Heart left ventricle (tissue), 16 donors: ENCODE data around the gene TMEM259. TPM values are rescaled to one million over a fixed set of nuclear protein-coding genes. Genes with fewer than 3 reads are reported as not detected.
A peak's percentile ranks its signal among the peaks of the same experiment; 100 is the strongest.

Experiments used
- ATAC-seq, 4 donors: fragments of 200-7000 bp; cut with Tn5 transposase; one replicate each; pipeline ENCODE4 v1.9.1; 2020 to 2022; ENCODE audit warnings: moderate library complexity in 4 of 4, mild to moderate bottlenecking in 3 of 4, moderate number of reproducible peaks in 1 of 4
- DNase-seq, 5 donors: peaks; one replicate each; pipeline ENCODE4 v3.0.0-alpha.2; 2020
- H3K27ac ChIP-seq, 12 donors: fragments of 200-600 bp; sonication (generic) in 4 of 12; one replicate each; pipeline versions ENCODE4 v1.5.0 to v1.8.0; 2016 to 2022; ENCODE audit warnings: mild to moderate bottlenecking in 2 of 12
- H3K27me3 ChIP-seq, 9 donors: fragments of 200-600 bp; sonication (generic) in 2 of 9; one replicate each; pipeline versions ENCODE4 v1.5.1 to v1.8.0; 2016 to 2022; ENCODE audit warnings: mild to moderate bottlenecking in 3 of 9
- H3K36me3 ChIP-seq, 9 donors: fragments of 200-600 bp; sonication (generic) in 2 of 9; one replicate each; pipeline versions ENCODE4 v1.5.0 to v1.8.0; 2018 to 2022; ENCODE audit warnings: mild to moderate bottlenecking in 2 of 9
- H3K4me1 ChIP-seq, 12 donors: fragments of 200-600 bp; sonication (generic) in 4 of 12; one replicate each; pipeline versions ENCODE4 v1.5.0 to v1.8.0; 2016 to 2022; ENCODE audit warnings: mild to moderate bottlenecking in 3 of 12
- H3K4me3 ChIP-seq, 12 donors: fragments of 200-600 bp; sonication (generic) in 4 of 12; one replicate each; pipeline versions ENCODE4 v1.5.0 to v1.8.0; 2017 to 2022; ENCODE audit warnings: mild to moderate bottlenecking in 9 of 12, moderate library complexity in 4 of 12
- H3K9me3 ChIP-seq, 12 donors: fragments of 200-600 bp; sonication (generic) in 4 of 12; one replicate each; pipeline versions ENCODE4 v1.5.0 to v1.8.0; 2016 to 2022; ENCODE audit warnings: mild to moderate bottlenecking in 1 of 12
- CTCF ChIP-seq, 12 donors: fragments of 200-600 bp; sonication (generic) in 4 of 12; IDR thresholded peaks; one replicate each; pipeline versions ENCODE4 v1.5.0 to v1.8.0; 2018 to 2022; ENCODE audit warnings: antibody characterized with exemption in 12 of 12, mild to moderate bottlenecking in 5 of 12
- POLR2A ChIP-seq, 2 donors: fragments of 450-650 bp; IDR thresholded peaks; one replicate each; pipeline ENCODE4 v1.6.1; 2017; ENCODE audit warnings: antibody characterized with exemption in 2 of 2, mild to moderate bottlenecking in 2 of 2, moderate library complexity in 2 of 2
- WGBS, 4 donors: extraction: QIAGEN DNeasy Blood & Tissue Kit in 2 of 4; methylation state at CpG; one replicate each; pipeline versions ENCODE4 v1.1.5 to v1.1.7; 2013 to 2018; 5-methylcytosine and 5-hydroxymethylcytosine counted together
- intact Hi-C, 10 donors: fragments of 100-400 bp; cut with DNase I; formaldehyde crosslinking; loops; one replicate each; pipeline versions ENCODE4 v1.11.1 to v1.14.2; 2022
- polyA plus RNA-seq, 2 donors: library from polyadenylated mRNA; stranded (reverse); fragments of 200-250 nt; gene quantifications; one replicate each; pipeline ENCODE4 v1.2.3, GENCODE V29; 2013
- total RNA-seq, 9 donors: library from RNA; depleted of rRNA in 2 of 9; stranded (reverse); fragments of >200 nt in 2 of 9; fragmentation: NEBNext Ultra II Directional in 3 of 9; extraction: Animal tissue kit (Norgen Biotek cat#: 25700) in 3 of 9; gene quantifications; one replicate each; pipeline versions ENCODE4 v1.1.0 to v1.2.4, GENCODE V29; 2016 to 2023
- donor health status: ischemic (EF 13 %, LVEDD 7.1; RV severe dilation, severe dysfunction).
- donor health status: healthy with polysubstance abuse.
- donor health status: DM: no; HTN: yes; CAD: no.
- donor health status: DM: no; HTN: no; CAD: no.
- donor health status: ischemic (EF 25% LVEDD 6.9; RV normal size, moderate dysfunction).
- donor health status: ischemic (EF 25% LVEDD 5.7; RV mildly dilated, moderate dysfunction).
- donor health status: healthy.
- donor health status: DM: yes; HTN: yes; CAD: no.
- donor health status: ischemic (EF 35%, LVEDD 5.7; RV mildly dilated, moderate dysfunction).
- donor health status: nonischemic (EF 11% LVEDD 7.7; RV severe dilation, severe dysfunction).
- donor health status: DM: yes; HTN: yes; CAD: no.
- donor health status: PGD.
- donor health status: ischemic (EF 29% LVEDD 5.4; RV normal size, mild dysfunction).
- donor health status: nonischemic (EF 23%, LVEDD 6.1; RV moderate dilation, normal function).

Gene TMEM259
- total and polyA plus RNA-seq, 11 donors = 95.1 to 189 (median 113) TPM

- ATAC-seq (no peak), DNase-seq (no peak)
- 92 to 95% (median 94%) methylated on average over 22 to 23 of the region's 23 CpGs for WGBS, 4 donors
- intact Hi-C loops = no loop called here
- H3K36me3 ChIP-seq = peaks cover 0 to 70% (median 19%) of the 10 kb centered on the region in 9 donors
- H3K27ac ChIP-seq = no peak overlapping the region
- H3K27me3 ChIP-seq = peaks cover 0 to 11% (median 3%) of the 10 kb centered on the region in 9 donors
- H3K4me3 ChIP-seq = no peak overlapping the region
- TF ChIP-seq POLR2A (IDR thresholded peaks at IDR 0.05) (no peak), CTCF (IDR thresholded peaks at IDR 0.05) (no peak)
- H3K9me3 ChIP-seq = no peaks in the 10 kb centered on the region
- H3K4me1 ChIP-seq = peaks cover 0 to 5% (median 0%) of the 10 kb centered on the region in 12 donors
These were observed 30.2 kb downstream of the TMEM259 start for GRCh38 chr19:990746-991145.

GRCh38 chr19:990119-990571, 30.8 kb downstream of the TMEM259 start:
- TF ChIP-seq CTCF (IDR thresholded peaks at IDR 0.05) (no peak), POLR2A (IDR thresholded peaks at IDR 0.05) (no peak)
- peaks cover 0 to 5% (median 0%) of the 10 kb centered on the region in 9 donors for H3K27me3 ChIP-seq
- H3K4me1 ChIP-seq = peaks cover 0 to 5% (median under 1%) of the 10 kb centered on the region in 12 donors
- H3K4me3 ChIP-seq = no peak overlapping the region
- H3K9me3 ChIP-seq = no peaks in the 10 kb centered on the region
- WGBS, 4 donors = 46 to 83% (median 77%) methylated on average over 6 to 27 of the region's 27 CpGs
- H3K36me3 ChIP-seq = peaks cover 0 to 71% (median 19%) of the 10 kb centered on the region in 9 donors
- ATAC-seq = no peak
- DNase-seq = no peak
- intact Hi-C loops = no loop called here
- no peak overlapping the region for H3K27ac ChIP-seq

- H3K36me3 ChIP-seq = peaks cover 0 to 70% (median 19%) of the 10 kb centered on the region in 9 donors
- intact Hi-C loops = loop anchor here in 3 of 10 donors (5.0 to 10.0 kb wide), 3 partner anchors 125 to 217 kb away; no protein-coding TSS in a partner anchor
- TF ChIP-seq POLR2A (IDR thresholded peaks at IDR 0.05) (no peak), CTCF (IDR thresholded peaks at IDR 0.05) (peak in 2 of 12 donors; percentile 12 to 24)
- no peak for DNase-seq
- no peaks in the 10 kb centered on the region for H3K9me3 ChIP-seq
- ATAC-seq = no peak
- peaks cover 0 to 11% (median 6%) of the 10 kb centered on the region in 12 donors for H3K4me1 ChIP-seq
- H3K27me3 ChIP-seq = no peaks in the 10 kb centered on the region
- WGBS, 4 donors = 90 to 92% (median 91%) methylated on average over 25 of the region's 25 CpGs
- H3K4me3 ChIP-seq = no peak overlapping the region
- no peak overlapping the region for H3K27ac ChIP-seq
These were observed 31.4 kb downstream of the TMEM259 start for GRCh38 chr19:989381-990081.

GRCh38 chr19:988510-988909, 32.4 kb downstream of the TMEM259 start:
- Histone ChIP-seq H3K27ac (no peak overlapping the region), H3K4me1 (peaks cover 0 to 17% (median 11%) of the 10 kb centered on the region in 12 donors), H3K9me3 (no peaks in the 10 kb centered on the region), H3K4me3 (no peak overlapping the region), H3K27me3 (no peaks in the 10 kb centered on the region), H3K36me3 (peaks cover 0 to 61% (median 19%) of the 10 kb centered on the region in 9 donors)
- no peak for TF ChIP-seq POLR2A (IDR thresholded peaks at IDR 0.05)
- no peak for DNase-seq
- intact Hi-C loops = loop anchor here in 3 of 10 donors (5.0 to 10.0 kb wide), 3 partner anchors 124 to 216 kb away; no protein-coding TSS in a partner anchor
- ATAC-seq = no peak
- WGBS, 4 donors = 88 to 90% (median 89%) methylated on average over 11 to 15 of the region's 15 CpGs
